Activated naive CD8-positive, alpha-beta T cell treated with anti-CD3 and anti-CD28 coated beads for 36 hours (primary cell): ENCODE measurements around the gene TTC7B. TPM values are rescaled to one million over a fixed set of nuclear protein-coding genes. Genes with fewer than 3 reads are reported as not detected.

Experiments
- DNase-seq: peaks from one replicate; pipeline ENCODE4 v3.0.0; 2021
- H3K27ac Mint-ChIP-seq: one replicate; pipeline ENCODE4 v1.8.0; 2022; ENCODE audit warnings: mild to moderate bottlenecking, moderate library complexity, mixed read lengths
- H3K27me3 Mint-ChIP-seq: one replicate; pipeline ENCODE4 v1.8.0; 2022; ENCODE audit warnings: mild to moderate bottlenecking, mixed read lengths
- H3K36me3 Mint-ChIP-seq: one replicate; pipeline ENCODE4 v1.8.0; 2021; ENCODE audit warnings: mild to moderate bottlenecking, mixed read lengths
- H3K4me1 Mint-ChIP-seq: one replicate; pipeline ENCODE4 v1.8.0; 2021; ENCODE audit warnings: mixed read lengths
- H3K4me3 Mint-ChIP-seq: one replicate; pipeline ENCODE4 v1.8.0; 2022; ENCODE audit warnings: mild to moderate bottlenecking, moderate library complexity, mixed read lengths
- H3K9me3 Mint-ChIP-seq: one replicate; pipeline ENCODE4 v1.8.0; 2022; ENCODE audit warnings: mixed read lengths
- total RNA-seq, 2 experiments: library from RNA; stranded (reverse); gene quantifications; one replicate each; pipeline ENCODE4 v1.2.3, GENCODE V29; 2021

Gene TTC7B
- total RNA-seq, 2 experiments from 2014 or later = 7.1 to 7.6 TPM

GRCh38 chr14:90663140-90663539 is 153.1 kb downstream of the TTC7B start:
- H3K9me3 Mint-ChIP-seq = no peaks in the 10 kb centered on the region

GRCh38 chr14:90661866-90662265 is 154.4 kb downstream of the TTC7B start:
- Mint-ChIP-seq H3K9me3 (no peaks in the 10 kb centered on the region), H3K27me3 (no peaks in the 10 kb centered on the region), H3K4me3 (no peak overlapping the region), H3K36me3 (no peaks in the 10 kb centered on the region), H3K27ac (no peak overlapping the region), H3K4me1 (peaks cover 15% of the 10 kb centered on the region)
- DNase-seq = no peak

More at GRCh38 chr14:90663140-90663539, 153.1 kb downstream of the TTC7B start:
- H3K4me1 Mint-ChIP-seq = peaks cover 15% of the 10 kb centered on the region
- H3K4me3 Mint-ChIP-seq = no peak overlapping the region
- DNase-seq = no peak
- no peaks in the 10 kb centered on the region for H3K36me3 Mint-ChIP-seq
- H3K27ac Mint-ChIP-seq = no peak overlapping the region
- H3K27me3 Mint-ChIP-seq = no peaks in the 10 kb centered on the region

GRCh38 chr14:90660865-90661570 is 155.2 kb downstream of the TTC7B start:
- Mint-ChIP-seq H3K4me3 (peak overlapping the region; percentile 11), H3K36me3 (no peaks in the 10 kb centered on the region), H3K27me3 (no peaks in the 10 kb centered on the region), H3K4me1 (peaks cover 15% of the 10 kb centered on the region), H3K27ac (peak overlapping the region; percentile 19), H3K9me3 (no peaks in the 10 kb centered on the region)
- DNase-seq = no peak

- DNase-seq = no peak
- Mint-ChIP-seq H3K9me3 (no peaks in the 10 kb centered on the region), H3K4me1 (peaks cover 15% of the 10 kb centered on the region), H3K27ac (no peak overlapping the region), H3K27me3 (no peaks in the 10 kb centered on the region), H3K36me3 (no peaks in the 10 kb centered on the region), H3K4me3 (no peak overlapping the region)
Measured at GRCh38 chr14:90659156-90659555, 157.1 kb downstream of the TTC7B start.

GRCh38 chr14:90658541-90658967 is 157.7 kb downstream of the TTC7B start:
- Mint-ChIP-seq H3K4me1 (peaks cover 15% of the 10 kb centered on the region), H3K9me3 (no peaks in the 10 kb centered on the region), H3K27ac (no peak overlapping the region), H3K27me3 (no peaks in the 10 kb centered on the region), H3K36me3 (no peaks in the 10 kb centered on the region), H3K4me3 (no peak overlapping the region)
- no peak for DNase-seq

- Mint-ChIP-seq H3K9me3 (no peaks in the 10 kb centered on the region), H3K27me3 (no peaks in the 10 kb centered on the region), H3K4me3 (no peak overlapping the region), H3K4me1 (peaks cover 15% of the 10 kb centered on the region), H3K27ac (no peak overlapping the region), H3K36me3 (no peaks in the 10 kb centered on the region)
- no peak for DNase-seq
Measured at GRCh38 chr14:90656973-90657372, 159.3 kb downstream of the TTC7B start.

GRCh38 chr14:90655829-90656228 is 160.4 kb downstream of the TTC7B start:
- Mint-ChIP-seq H3K36me3 (no peaks in the 10 kb centered on the region), H3K4me1 (peaks cover 14% of the 10 kb centered on the region), H3K27ac (no peak overlapping the region), H3K27me3 (no peaks in the 10 kb centered on the region), H3K4me3 (no peak overlapping the region), H3K9me3 (no peaks in the 10 kb centered on the region)
- DNase-seq = no peak

GRCh38 chr14:90654831-90655276 is 161.4 kb downstream of the TTC7B start:
- Mint-ChIP-seq H3K4me1 (peaks cover 14% of the 10 kb centered on the region), H3K4me3 (no peak overlapping the region), H3K27ac (no peak overlapping the region), H3K36me3 (no peaks in the 10 kb centered on the region), H3K27me3 (no peaks in the 10 kb centered on the region), H3K9me3 (no peaks in the 10 kb centered on the region)
- no peak for DNase-seq

- no peak overlapping the region for H3K4me3 Mint-ChIP-seq
- H3K4me1 Mint-ChIP-seq = no peaks in the 10 kb centered on the region
- no peaks in the 10 kb centered on the region for H3K27me3 Mint-ChIP-seq
- no peak for DNase-seq
- H3K27ac Mint-ChIP-seq = no peak overlapping the region
- no peaks in the 10 kb centered on the region for H3K36me3 Mint-ChIP-seq
- no peaks in the 10 kb centered on the region for H3K9me3 Mint-ChIP-seq
Measured at GRCh38 chr14:90652626-90653025, 163.6 kb downstream of the TTC7B start.

GRCh38 chr14:90651976-90652560 is 164.2 kb downstream of the TTC7B start:
- H3K4me3 Mint-ChIP-seq = no peak overlapping the region
- no peaks in the 10 kb centered on the region for H3K4me1 Mint-ChIP-seq
- no peaks in the 10 kb centered on the region for H3K9me3 Mint-ChIP-seq
- no peaks in the 10 kb centered on the region for H3K36me3 Mint-ChIP-seq
- H3K27ac Mint-ChIP-seq = no peak overlapping the region
- no peak for DNase-seq
- no peaks in the 10 kb centered on the region for H3K27me3 Mint-ChIP-seq

- H3K36me3 Mint-ChIP-seq = no peaks in the 10 kb centered on the region
- H3K27ac Mint-ChIP-seq = no peak overlapping the region
- H3K9me3 Mint-ChIP-seq = no peaks in the 10 kb centered on the region
- H3K4me3 Mint-ChIP-seq = no peak overlapping the region
- DNase-seq = no peak
- H3K4me1 Mint-ChIP-seq = no peaks in the 10 kb centered on the region
- no peaks in the 10 kb centered on the region for H3K27me3 Mint-ChIP-seq
Measured at GRCh38 chr14:90651271-90651804, 164.9 kb downstream of the TTC7B start.

- no peaks in the 10 kb centered on the region for H3K27me3 Mint-ChIP-seq
- no peak overlapping the region for H3K27ac Mint-ChIP-seq
- no peaks in the 10 kb centered on the region for H3K9me3 Mint-ChIP-seq
- no peak for DNase-seq
- no peak overlapping the region for H3K4me3 Mint-ChIP-seq
- no peaks in the 10 kb centered on the region for H3K4me1 Mint-ChIP-seq
- H3K36me3 Mint-ChIP-seq = no peaks in the 10 kb centered on the region
Measured at GRCh38 chr14:90649557-90650135, 166.6 kb downstream of the TTC7B start.

- Mint-ChIP-seq H3K9me3 (no peaks in the 10 kb centered on the region), H3K27me3 (no peaks in the 10 kb centered on the region), H3K4me1 (no peaks in the 10 kb centered on the region), H3K36me3 (no peaks in the 10 kb centered on the region), H3K4me3 (no peak overlapping the region), H3K27ac (no peak overlapping the region)
- DNase-seq = no peak
Measured at GRCh38 chr14:90649083-90649482, 167.1 kb downstream of the TTC7B start.

GRCh38 chr14:90648421-90648820 is 167.8 kb downstream of the TTC7B start:
- no peaks in the 10 kb centered on the region for H3K36me3 Mint-ChIP-seq
- DNase-seq = no peak
- H3K27ac Mint-ChIP-seq = no peak overlapping the region
- no peaks in the 10 kb centered on the region for H3K9me3 Mint-ChIP-seq
- H3K27me3 Mint-ChIP-seq = no peaks in the 10 kb centered on the region
- H3K4me1 Mint-ChIP-seq = no peaks in the 10 kb centered on the region
- no peak overlapping the region for H3K4me3 Mint-ChIP-seq

- Mint-ChIP-seq H3K9me3 (no peaks in the 10 kb centered on the region), H3K36me3 (no peaks in the 10 kb centered on the region), H3K27me3 (no peaks in the 10 kb centered on the region), H3K4me1 (no peaks in the 10 kb centered on the region), H3K4me3 (no peak overlapping the region), H3K27ac (no peak overlapping the region)
- no peak for DNase-seq
Measured at GRCh38 chr14:90647473-90648005, 168.7 kb downstream of the TTC7B start.
